Neural cell (in vitro differentiated cells): ENCODE measurements around the gene MAD1L1. TPM values are rescaled to one million over a fixed set of nuclear protein-coding genes. Genes with fewer than 3 reads are reported as not detected.

Experiments used
- H2AFZ ChIP-seq: fragments of 200-600, 300-800 bp; sonication (generic), shearing (Covaris generic); 2 replicates; pipeline ENCODE4 v1.6.0; 2014; ENCODE audit warnings: low read depth, mild to moderate bottlenecking, antibody characterized with exemption, low read length, moderate library complexity
- H3F3A ChIP-seq: fragments of 200-600 bp; shearing (Covaris generic); 2 replicates; pipeline ENCODE4 v1.6.1; 2016; ENCODE audit warnings: mild to moderate bottlenecking, moderate library complexity, mixed read lengths, antibody characterized with exemption, low read length; ENCODE audit not compliant: insufficient read depth, poor library complexity, severe bottlenecking
- H3K27ac ChIP-seq: fragments of 200-600, 300-800 bp; sonication (generic), shearing (Covaris generic); 2 replicates; pipeline ENCODE4 v1.5.1; 2014; ENCODE audit warnings: mild to moderate bottlenecking, low read length, moderate library complexity
- H3K27me3 ChIP-seq: fragments of 300-800, 200-600 bp; sonication (generic), shearing (Covaris generic); 2 replicates; pipeline ENCODE4 v1.6.0; 2014; ENCODE audit warnings: mild to moderate bottlenecking, low read depth, low read length, moderate library complexity; ENCODE audit not compliant: insufficient read depth
- H3K36me3 ChIP-seq: fragments of 300-800, 200-600 bp; sonication (generic), shearing (Covaris generic); 2 replicates; pipeline ENCODE4 v1.5.1; 2014; ENCODE audit warnings: mild to moderate bottlenecking, antibody characterized with exemption, low read length, moderate library complexity; ENCODE audit not compliant: insufficient read depth
- H3K4me2 ChIP-seq: fragments of 300-800, 200-600 bp; sonication (generic), shearing (Covaris generic); 2 replicates; pipeline ENCODE4 v1.6.0; 2014; ENCODE audit warnings: mild to moderate bottlenecking, low read length
- H3K4me3 ChIP-seq: fragments of 300-800, 200-600 bp; sonication (generic), shearing (Covaris generic); 2 replicates; pipeline ENCODE4 v1.5.1; 2014; ENCODE audit warnings: mild to moderate bottlenecking, low read length, moderate library complexity
- H3K79me2 ChIP-seq: fragments of 200-600 bp; shearing (Covaris generic); replicated peaks from 2 replicates; pipeline ENCODE4 v1.6.0; 2014; ENCODE audit warnings: mild to moderate bottlenecking, low read length, moderate library complexity; ENCODE audit not compliant: insufficient read depth
- H3K9ac ChIP-seq: fragments of 300-800, 200-600 bp; sonication (generic), shearing (Covaris generic); 2 replicates; pipeline ENCODE4 v1.6.1; 2016; ENCODE audit warnings: mild to moderate bottlenecking, low read length, mixed read lengths
- H3K9me2 ChIP-seq: fragments of 200-600 bp; shearing (Covaris generic); 2 replicates; pipeline ENCODE4 v1.6.1; 2016; ENCODE audit warnings: mild to moderate bottlenecking, low read length, mixed read lengths; ENCODE audit not compliant: insufficient read depth
- H3K9me3 ChIP-seq: fragments of 200-600, 300-800 bp; sonication (generic), shearing (Covaris generic); 2 replicates; pipeline ENCODE4 v1.6.1; 2016; ENCODE audit warnings: mild to moderate bottlenecking, mixed run types, low read length, moderate library complexity, mixed read lengths
- H4K20me1 ChIP-seq: fragments of 200-600 bp; shearing (Covaris generic); 2 replicates; pipeline ENCODE4 v1.6.1; 2016; ENCODE audit warnings: mild to moderate bottlenecking, mixed run types; ENCODE audit not compliant: insufficient read depth
- EP300 ChIP-seq: fragments of 450-650 bp; conservative IDR thresholded peaks from 2 replicates; pipeline ENCODE4 v1.6.1; 2014; ENCODE audit warnings: antibody characterized with exemption, mild to moderate bottlenecking, moderate library complexity; ENCODE audit not compliant: poor library complexity, severe bottlenecking
- EZH2 ChIP-seq: fragments of 200-600, 300-800 bp; shearing (Covaris generic), sonication (generic); IDR thresholded peaks from 2 replicates; pipeline ENCODE4 v1.6.1; 2014; ENCODE audit warnings: antibody characterized with exemption, low read length, borderline replicate concordance, mild to moderate bottlenecking; ENCODE audit not compliant: insufficient read depth, poor library complexity, severe bottlenecking
- MXI1 ChIP-seq: fragments of 450-650 bp; conservative IDR thresholded peaks from 2 replicates; pipeline ENCODE4 v1.6.1; 2014; ENCODE audit warnings: antibody characterized with exemption, mild to moderate bottlenecking; ENCODE audit not compliant: poor library complexity, severe bottlenecking
- POLR2AphosphoS5 ChIP-seq: IDR thresholded peaks from 2 replicates; pipeline ENCODE4 v1.6.1; 2012
- RAD21 ChIP-seq: fragments of 450-650 bp; conservative IDR thresholded peaks from 2 replicates; pipeline ENCODE4 v1.6.1; 2014; ENCODE audit warnings: antibody characterized with exemption, mild to moderate bottlenecking, moderate library complexity
- SMC3 ChIP-seq: fragments of 450-650 bp; conservative IDR thresholded peaks from 2 replicates; pipeline ENCODE4 v1.6.1; 2014; ENCODE audit warnings: antibody characterized with exemption, mild to moderate bottlenecking, moderate library complexity; ENCODE audit not compliant: poor library complexity
- TAF1 ChIP-seq: IDR thresholded peaks from 2 replicates; pipeline ENCODE4 v1.6.1; 2012; ENCODE audit warnings: low read depth
- polyA plus RNA-seq: library from polyadenylated mRNA; depleted of rRNA; stranded (reverse); fragments of >200 nt; gene quantifications from 2 replicates; pipeline ENCODE4 v1.2.3, GENCODE V29; 2014
- TF ChIP-seq, protein P1 (sequence below): fragments of 450-650 bp; IDR thresholded peaks from 2 replicates; pipeline ENCODE4 v1.5.1; 2014; ENCODE audit warnings: antibody characterized with exemption, mild to moderate bottlenecking, moderate library complexity; ENCODE audit not compliant: poor library complexity, severe bottlenecking
- TF ChIP-seq, protein P2 (sequence below): IDR thresholded peaks from 2 replicates; pipeline ENCODE4 v1.6.1; 2012; ENCODE audit warnings: borderline replicate concordance

The MAD1L1 gene
- polyA plus RNA-seq, 1 donor from 2014 or later: 31.4 TPM

DNA sequence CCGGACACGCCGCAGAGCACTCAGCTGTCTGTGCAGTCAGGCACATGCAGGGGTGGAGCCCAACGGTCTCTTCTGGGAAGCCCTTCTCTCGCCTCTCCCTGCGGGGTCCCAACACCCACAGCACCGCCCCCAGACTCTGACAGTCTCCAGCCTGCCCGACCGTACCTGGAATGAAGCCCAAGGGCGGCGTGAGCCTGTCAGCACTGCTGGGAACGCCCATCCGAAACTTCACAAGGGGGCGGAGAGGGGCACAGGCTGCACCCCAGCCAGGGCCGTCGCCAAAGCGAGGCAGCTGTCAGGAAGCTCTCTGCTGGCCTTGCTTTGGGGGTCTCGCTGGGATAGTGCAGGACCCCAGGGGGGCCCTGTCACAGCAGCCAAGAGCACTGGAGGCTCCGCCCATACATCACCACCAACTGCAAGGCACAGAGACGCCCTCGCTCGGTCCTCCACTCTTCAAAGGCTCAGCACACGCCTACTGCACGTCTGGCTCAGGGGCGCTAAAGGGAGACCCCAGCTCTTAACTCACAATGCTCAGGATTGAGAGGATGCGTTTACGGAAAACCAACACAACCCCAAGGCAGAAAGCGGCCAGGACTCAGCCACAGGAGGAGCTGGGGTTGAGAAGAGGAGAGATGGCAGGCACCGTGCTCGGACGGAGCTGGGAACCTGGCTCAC, 30.9 kb downstream of the MAD1L1 start:
- Histone ChIP-seq H3K36me3 (no peaks in the 10 kb centered on the region), H3K79me2 (no peaks in the 10 kb centered on the region), H3K4me2 (no peak overlapping the region), H3K9ac (no peak overlapping the region), H3K9me3 (no peaks in the 10 kb centered on the region), H3K27ac (no peak overlapping the region), H3F3A (no peaks in the 10 kb centered on the region), H3K9me2 (no peaks in the 10 kb centered on the region), H3K4me3 (no peak overlapping the region), H2AFZ (no peak overlapping the region), H4K20me1 (no peaks in the 10 kb centered on the region), H3K27me3 (no peaks in the 10 kb centered on the region)
- no peak for TF ChIP-seq POLR2AphosphoS5
- no peak for TF ChIP-seq TAF1
- no peak for TF ChIP-seq RAD21
- no peak for TF ChIP-seq EZH2
- no peak for TF ChIP-seq SMC3
- TF ChIP-seq EP300: no peak
- TF ChIP-seq MXI1: no peak
- TF ChIP-seq, protein P1, sequence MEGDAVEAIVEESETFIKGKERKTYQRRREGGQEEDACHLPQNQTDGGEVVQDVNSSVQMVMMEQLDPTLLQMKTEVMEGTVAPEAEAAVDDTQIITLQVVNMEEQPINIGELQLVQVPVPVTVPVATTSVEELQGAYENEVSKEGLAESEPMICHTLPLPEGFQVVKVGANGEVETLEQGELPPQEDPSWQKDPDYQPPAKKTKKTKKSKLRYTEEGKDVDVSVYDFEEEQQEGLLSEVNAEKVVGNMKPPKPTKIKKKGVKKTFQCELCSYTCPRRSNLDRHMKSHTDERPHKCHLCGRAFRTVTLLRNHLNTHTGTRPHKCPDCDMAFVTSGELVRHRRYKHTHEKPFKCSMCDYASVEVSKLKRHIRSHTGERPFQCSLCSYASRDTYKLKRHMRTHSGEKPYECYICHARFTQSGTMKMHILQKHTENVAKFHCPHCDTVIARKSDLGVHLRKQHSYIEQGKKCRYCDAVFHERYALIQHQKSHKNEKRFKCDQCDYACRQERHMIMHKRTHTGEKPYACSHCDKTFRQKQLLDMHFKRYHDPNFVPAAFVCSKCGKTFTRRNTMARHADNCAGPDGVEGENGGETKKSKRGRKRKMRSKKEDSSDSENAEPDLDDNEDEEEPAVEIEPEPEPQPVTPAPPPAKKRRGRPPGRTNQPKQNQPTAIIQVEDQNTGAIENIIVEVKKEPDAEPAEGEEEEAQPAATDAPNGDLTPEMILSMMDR: no peak
- TF ChIP-seq, protein P2, sequence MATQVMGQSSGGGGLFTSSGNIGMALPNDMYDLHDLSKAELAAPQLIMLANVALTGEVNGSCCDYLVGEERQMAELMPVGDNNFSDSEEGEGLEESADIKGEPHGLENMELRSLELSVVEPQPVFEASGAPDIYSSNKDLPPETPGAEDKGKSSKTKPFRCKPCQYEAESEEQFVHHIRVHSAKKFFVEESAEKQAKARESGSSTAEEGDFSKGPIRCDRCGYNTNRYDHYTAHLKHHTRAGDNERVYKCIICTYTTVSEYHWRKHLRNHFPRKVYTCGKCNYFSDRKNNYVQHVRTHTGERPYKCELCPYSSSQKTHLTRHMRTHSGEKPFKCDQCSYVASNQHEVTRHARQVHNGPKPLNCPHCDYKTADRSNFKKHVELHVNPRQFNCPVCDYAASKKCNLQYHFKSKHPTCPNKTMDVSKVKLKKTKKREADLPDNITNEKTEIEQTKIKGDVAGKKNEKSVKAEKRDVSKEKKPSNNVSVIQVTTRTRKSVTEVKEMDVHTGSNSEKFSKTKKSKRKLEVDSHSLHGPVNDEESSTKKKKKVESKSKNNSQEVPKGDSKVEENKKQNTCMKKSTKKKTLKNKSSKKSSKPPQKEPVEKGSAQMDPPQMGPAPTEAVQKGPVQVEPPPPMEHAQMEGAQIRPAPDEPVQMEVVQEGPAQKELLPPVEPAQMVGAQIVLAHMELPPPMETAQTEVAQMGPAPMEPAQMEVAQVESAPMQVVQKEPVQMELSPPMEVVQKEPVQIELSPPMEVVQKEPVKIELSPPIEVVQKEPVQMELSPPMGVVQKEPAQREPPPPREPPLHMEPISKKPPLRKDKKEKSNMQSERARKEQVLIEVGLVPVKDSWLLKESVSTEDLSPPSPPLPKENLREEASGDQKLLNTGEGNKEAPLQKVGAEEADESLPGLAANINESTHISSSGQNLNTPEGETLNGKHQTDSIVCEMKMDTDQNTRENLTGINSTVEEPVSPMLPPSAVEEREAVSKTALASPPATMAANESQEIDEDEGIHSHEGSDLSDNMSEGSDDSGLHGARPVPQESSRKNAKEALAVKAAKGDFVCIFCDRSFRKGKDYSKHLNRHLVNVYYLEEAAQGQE: no peak

DNA sequence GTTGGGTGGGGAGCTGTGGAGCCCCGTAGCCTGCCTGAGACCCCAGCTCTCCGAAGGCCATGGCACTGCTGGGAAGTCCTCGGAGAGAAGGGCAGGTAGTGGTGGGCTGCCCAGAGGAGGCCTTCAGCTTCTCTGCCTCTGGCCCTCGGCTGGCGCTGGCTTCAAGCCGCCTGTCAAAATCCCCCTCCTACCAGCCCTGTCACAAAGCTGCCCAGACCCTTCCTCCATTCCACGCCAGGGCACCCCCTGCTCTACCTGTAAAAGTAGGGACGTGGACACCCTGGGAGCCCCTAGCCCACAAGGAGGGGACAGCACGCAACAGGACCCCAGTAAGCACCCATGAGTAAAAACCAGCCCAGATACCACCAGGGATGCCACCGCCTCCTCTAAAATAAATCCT, 31.6 kb downstream of the MAD1L1 start:
- H4K20me1 ChIP-seq: no peaks in the 10 kb centered on the region
- no peak overlapping the region for H3K4me3 ChIP-seq
- no peaks in the 10 kb centered on the region for H3K9me2 ChIP-seq
- no peak overlapping the region for H3K27ac ChIP-seq
- H3K36me3 ChIP-seq: no peaks in the 10 kb centered on the region
- H3K79me2 ChIP-seq: no peaks in the 10 kb centered on the region
- H3K9ac ChIP-seq: no peak overlapping the region
- no peaks in the 10 kb centered on the region for H3K27me3 ChIP-seq
- H3F3A ChIP-seq: no peaks in the 10 kb centered on the region
- no peak overlapping the region for H2AFZ ChIP-seq
- no peaks in the 10 kb centered on the region for H3K9me3 ChIP-seq
- TF ChIP-seq SMC3 (no peak), EP300 (no peak), RAD21 (no peak), MXI1 (no peak), POLR2AphosphoS5 (no peak), TAF1 (no peak), EZH2 (no peak)
- TF ChIP-seq, protein P2: no peak
- TF ChIP-seq, protein P1: no peak
- H3K4me2 ChIP-seq: no peak overlapping the region
